Nephron (organoid): ENCODE measurements around the gene ZMIZ1.
A peak's percentile ranks its signal among the peaks of the same experiment; 100 is the strongest.

Source experiments
- H3K27ac Mint-ChIP-seq, 3 experiments: 2 replicates each; pipeline ENCODE4 v1.8.0; 2020; ENCODE audit warnings: mixed read lengths in 3 of 3, mild to moderate bottlenecking in 2 of 3, moderate library complexity in 1 of 3
- H3K27me3 Mint-ChIP-seq: 2 replicates; pipeline ENCODE4 v1.8.0; 2021; ENCODE audit warnings: low read depth, mild to moderate bottlenecking, moderate library complexity, mixed read lengths
- H3K36me3 Mint-ChIP-seq: 2 replicates; pipeline ENCODE4 v1.8.0; 2020; ENCODE audit warnings: low read depth, mixed read lengths
- H3K4me1 Mint-ChIP-seq: 2 replicates; pipeline ENCODE4 v1.8.0; 2020; ENCODE audit warnings: mixed read lengths
- H3K4me3 Mint-ChIP-seq, 3 experiments: 2 replicates each; pipeline ENCODE4 v1.8.0; 2020; ENCODE audit warnings: mild to moderate bottlenecking in 3 of 3, mixed read lengths in 3 of 3, moderate library complexity in 2 of 3
- H3K9me3 Mint-ChIP-seq: 2 replicates; pipeline ENCODE4 v1.8.0; 2020; ENCODE audit warnings: mixed read lengths
- CTCF ChIP-seq, 3 experiments: fragments of 200-600 bp; sonication (generic); IDR thresholded peaks; one replicate each; pipeline ENCODE4 v1.5.0; 2021; ENCODE audit warnings: antibody characterized with exemption in 3 of 3; ENCODE audit not compliant: unreplicated experiment in 3 of 3

Gene ZMIZ1

GRCh38 chr10:79065853-79066252 lies 2.9 kb upstream of the ZMIZ1 start:
- peak overlapping the region; percentile 40 to 97 (median 64) for H3K27ac Mint-ChIP-seq
- H3K36me3 Mint-ChIP-seq = no peaks in the 10 kb centered on the region
- peak overlapping the region; percentile 35 to 81 (median 67) for H3K4me3 Mint-ChIP-seq
- no peaks in the 10 kb centered on the region for H3K9me3 Mint-ChIP-seq
- H3K4me1 Mint-ChIP-seq = peaks cover 14% of the 10 kb centered on the region
- H3K27me3 Mint-ChIP-seq = peaks cover 13% of the 10 kb centered on the region
- no peak for TF ChIP-seq CTCF (IDR thresholded peaks at IDR 0.05; ENCODE audit: unreplicated experiment in 3 of 3)

- peak overlapping the region; percentile 87 to 97 (median 89) for H3K27ac Mint-ChIP-seq
- H3K36me3 Mint-ChIP-seq = no peaks in the 10 kb centered on the region
- peak; percentile 12 to 36 (median 30) for TF ChIP-seq CTCF (IDR thresholded peaks at IDR 0.05; ENCODE audit: unreplicated experiment in 3 of 3)
- H3K4me3 Mint-ChIP-seq = peak overlapping the region; percentile 81 to 87 (median 84)
- peaks cover 17% of the 10 kb centered on the region for H3K4me1 Mint-ChIP-seq
- H3K9me3 Mint-ChIP-seq = no peaks in the 10 kb centered on the region
- H3K27me3 Mint-ChIP-seq = peaks cover 8% of the 10 kb centered on the region
Observed at GRCh38 chr10:79066411-79067240, 2.1 kb upstream of the ZMIZ1 start.

DNA sequence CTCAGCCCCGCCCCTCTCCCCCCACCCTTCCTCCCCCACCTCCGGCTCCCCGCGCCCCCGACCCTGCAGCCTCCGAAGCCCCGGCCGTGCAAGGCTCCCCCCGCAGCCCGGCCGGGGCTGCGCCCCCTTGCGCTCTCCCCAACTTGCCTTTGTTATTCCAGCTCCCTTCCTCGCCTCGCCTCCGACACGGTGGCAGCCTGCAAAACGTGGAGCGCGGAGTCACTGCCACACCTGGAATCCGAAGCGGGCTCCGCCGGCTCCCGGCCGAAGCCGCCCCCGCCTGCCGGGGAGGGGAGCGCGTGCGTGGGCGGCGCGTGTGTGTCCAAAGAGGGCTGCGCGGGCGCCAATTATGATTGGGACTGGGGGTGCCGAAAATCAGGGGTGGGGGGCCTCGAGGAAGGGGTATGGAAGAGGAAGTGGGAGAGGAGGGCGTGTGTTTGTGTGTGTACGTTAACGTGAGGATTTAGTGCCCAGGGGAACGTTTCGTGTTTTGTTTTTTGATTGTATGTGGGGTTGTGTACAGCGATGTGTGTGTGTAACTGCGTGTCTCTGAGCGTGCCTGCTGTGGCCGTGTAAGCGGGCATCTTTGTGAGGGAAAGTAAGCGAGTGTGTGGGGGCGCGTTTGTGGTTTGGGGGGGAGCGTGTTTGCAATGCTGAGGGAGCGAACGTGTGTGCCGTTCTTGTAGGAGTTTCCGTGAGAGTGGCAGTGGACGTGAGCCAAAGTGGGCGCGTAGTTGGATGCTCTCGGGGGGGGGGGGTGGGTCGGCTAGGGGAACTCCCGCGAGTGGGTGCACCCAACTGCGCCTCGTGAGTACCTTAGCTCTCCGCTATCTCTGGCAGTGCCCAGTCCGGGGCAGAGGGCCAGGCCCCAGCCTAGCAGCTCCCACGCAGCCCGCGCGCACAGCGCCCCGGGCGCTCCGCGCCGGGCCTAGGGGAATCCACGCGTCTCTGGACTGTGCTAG lies 1.2 kb upstream of the ZMIZ1 start:
- H3K9me3 Mint-ChIP-seq = no peaks in the 10 kb centered on the region
- TF ChIP-seq CTCF (IDR thresholded peaks at IDR 0.05; ENCODE audit: unreplicated experiment in 3 of 3) = peak in 1 of 3 experiments; percentile 41
- H3K4me1 Mint-ChIP-seq = peaks cover 26% of the 10 kb centered on the region
- H3K27ac Mint-ChIP-seq = peak overlapping the region; percentile 89 to 98 (median 92)
- H3K4me3 Mint-ChIP-seq = peak overlapping the region; percentile 92 to 97 (median 93)
- no peaks in the 10 kb centered on the region for H3K36me3 Mint-ChIP-seq
- peaks cover 8% of the 10 kb centered on the region for H3K27me3 Mint-ChIP-seq

DNA sequence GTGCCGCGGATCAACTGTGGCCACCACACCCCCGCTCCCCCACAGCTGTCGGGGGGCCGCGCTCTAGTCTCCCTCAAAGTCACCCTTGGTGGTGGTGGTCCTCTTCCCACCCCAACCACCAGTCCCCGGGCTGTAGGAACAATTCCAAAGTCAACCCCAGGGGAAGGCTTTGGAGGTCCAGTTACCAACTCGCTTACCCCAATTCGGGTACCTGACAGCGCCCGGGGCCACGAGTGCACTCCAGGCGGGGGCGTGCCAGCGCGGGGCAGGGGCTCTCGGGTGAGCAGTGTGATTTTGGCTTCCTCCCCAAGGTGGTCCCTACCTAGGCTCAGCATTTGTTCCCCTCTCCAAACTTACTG lies 584 bp upstream of the ZMIZ1 start:
- H3K27ac Mint-ChIP-seq = peak overlapping the region; percentile 89 to 99 (median 98)
- no peaks in the 10 kb centered on the region for H3K9me3 Mint-ChIP-seq
- no peaks in the 10 kb centered on the region for H3K36me3 Mint-ChIP-seq
- TF ChIP-seq CTCF (IDR thresholded peaks at IDR 0.05; ENCODE audit: unreplicated experiment in 3 of 3) = no peak
- H3K4me1 Mint-ChIP-seq = peaks cover 32% of the 10 kb centered on the region
- peak overlapping the region; percentile 92 to 97 (median 93) for H3K4me3 Mint-ChIP-seq
- peaks cover 8% of the 10 kb centered on the region for H3K27me3 Mint-ChIP-seq

DNA sequence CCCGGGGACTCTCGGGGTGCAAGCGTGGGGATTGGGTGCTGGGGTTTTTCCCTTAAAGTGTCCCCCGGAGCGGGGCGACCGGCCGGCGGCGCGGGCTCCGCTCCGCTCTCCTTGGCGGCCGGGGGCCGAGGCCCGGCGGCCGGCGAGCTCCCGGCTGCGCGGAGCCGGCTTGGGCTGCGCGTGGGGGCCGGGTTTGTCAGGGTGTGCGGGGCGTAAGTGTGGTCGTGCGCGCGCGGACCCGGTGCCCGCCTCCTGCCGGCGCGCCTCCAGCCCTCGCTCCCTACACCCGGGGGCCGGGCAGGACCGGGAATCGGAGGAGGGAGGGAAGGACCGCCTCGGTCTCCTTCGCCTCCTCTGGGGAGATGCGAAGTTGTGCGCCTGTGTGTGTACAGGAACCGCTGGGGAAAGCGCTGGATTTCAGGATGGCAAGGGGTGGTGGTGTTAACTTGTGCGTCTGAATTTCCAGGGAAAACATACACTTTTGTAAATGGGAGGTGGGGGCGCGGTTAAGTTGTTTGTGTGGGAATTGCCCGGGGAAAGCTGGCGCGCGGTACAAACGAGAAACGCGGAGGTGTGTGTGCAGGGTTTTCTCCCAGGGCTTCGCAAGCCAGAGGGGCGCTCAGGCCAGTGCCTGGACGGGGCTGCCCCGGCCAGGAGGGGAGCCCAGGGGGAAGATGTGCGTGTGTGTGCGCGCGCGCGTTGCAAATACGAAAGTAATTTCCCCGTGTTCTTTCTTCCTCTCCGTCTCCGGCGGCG lies 737 bp downstream of the ZMIZ1 start:
- peaks cover 46% of the 10 kb centered on the region for H3K4me1 Mint-ChIP-seq
- no peaks in the 10 kb centered on the region for H3K36me3 Mint-ChIP-seq
- TF ChIP-seq CTCF (IDR thresholded peaks at IDR 0.05; ENCODE audit: unreplicated experiment in 3 of 3) = peak in 1 of 3 experiments; percentile 11
- peaks cover under 1% of the 10 kb centered on the region for H3K27me3 Mint-ChIP-seq
- H3K4me3 Mint-ChIP-seq = peak overlapping the region; percentile 98 to 99 (median 99)
- H3K9me3 Mint-ChIP-seq = no peaks in the 10 kb centered on the region
- peak overlapping the region; percentile 93 to 98 (median 95) for H3K27ac Mint-ChIP-seq
